ENCODE results near the gene METAP1D. TPM values are rescaled to one million over a fixed set of nuclear protein-coding genes. Genes with fewer than 3 reads are reported as not detected.

Gene METAP1D
- total RNA-seq, 1 experiment from 2014 or later = 5.2 TPM

DNA sequence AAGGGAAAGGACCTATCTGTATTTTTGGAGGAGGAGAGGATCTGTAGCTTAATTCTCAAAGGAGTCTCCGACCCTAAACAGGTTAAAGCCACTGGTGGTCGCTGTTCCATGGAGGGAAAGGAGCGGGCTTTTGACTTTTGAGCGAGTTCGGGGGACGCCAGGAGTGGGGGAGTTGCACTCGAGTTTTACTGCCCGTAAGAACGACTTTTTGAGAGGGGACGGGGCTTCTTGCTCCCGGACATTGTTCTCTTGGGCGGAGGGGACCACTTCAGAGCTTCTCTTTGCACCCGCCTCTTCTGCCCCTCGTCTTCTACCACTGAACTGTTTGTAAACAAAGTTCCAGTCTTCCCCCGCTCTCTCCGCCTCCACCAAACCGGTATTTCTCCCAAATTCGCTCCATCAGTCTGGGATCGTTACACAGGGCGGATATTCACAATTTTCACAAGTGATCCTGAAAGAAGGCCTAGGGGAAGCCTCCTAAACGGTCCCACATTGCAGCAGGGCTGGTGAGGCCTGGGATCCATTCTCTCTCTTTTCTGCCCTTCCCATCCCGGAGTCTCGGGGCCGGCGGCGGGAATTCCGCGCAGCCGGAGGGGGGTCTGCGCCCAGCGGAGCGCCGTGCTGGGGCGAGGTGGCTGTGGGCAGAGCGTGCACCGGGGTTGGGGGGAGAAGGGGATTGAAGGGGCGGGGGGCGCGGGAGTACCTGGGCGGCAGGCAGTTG, 96.3 kb downstream of the METAP1D start:
- H3K9me3 Mint-ChIP-seq = peaks cover 5 to 16% of the 10 kb centered on the region in 2 experiments; a peak in 3 of 5 replicates

More for the DNA sequence above, 96.3 kb downstream of the METAP1D start:
- Histone ChIP-seq H4K20me1 (ENCODE audit: control insufficient read depth, insufficient read depth, insufficient read length) (no peaks in the 10 kb centered on the region), H3K56ac (ENCODE audit: insufficient read length, low read depth, low read length) (no peak overlapping the region), H3K14ac (ENCODE audit: insufficient read depth, low read length) (no peak overlapping the region), H3K9ac (ENCODE audit: extremely low read depth, insufficient read length, low read length) (no peak overlapping the region), H2BK120ac (ENCODE audit: low read depth, low read length, poor library complexity, severe bottlenecking) (no peak overlapping the region), H4K8ac (replicated peaks; ENCODE audit: insufficient read length, low read depth, low read length) (no peak overlapping the region), H2BK15ac (ENCODE audit: low read depth, low read length) (no peak overlapping the region), H3K27ac (ENCODE audit: insufficient read length, low read depth, low read length) (no peak overlapping the region), H3K4me1 (ENCODE audit: insufficient read depth, low read length) (no peaks in the 10 kb centered on the region), H3K4ac (ENCODE audit: low read depth, low read length) (no peak overlapping the region), H4K91ac (ENCODE audit: insufficient read length, low read depth, low read length) (no peak overlapping the region), H3K9me3 (ENCODE audit: control insufficient read depth, low read depth, low read length) (no peaks in the 10 kb centered on the region), H3K23me2 (ENCODE audit: insufficient read length, low read depth, low read length, poor library complexity, severe bottlenecking) (peaks cover 22% of the 10 kb centered on the region), H2AK5ac (ENCODE audit: insufficient read length, low read length) (no peak overlapping the region), H3K23ac (ENCODE audit: insufficient read length, low read depth, low read length) (no peak overlapping the region), H3K18ac (ENCODE audit: insufficient read length, low read depth, low read length) (no peak overlapping the region), H3K27me3 (ENCODE audit: insufficient read depth, low read length) (peaks cover 89% of the 10 kb centered on the region), H3K79me1 (ENCODE audit: insufficient read depth, low read depth, low read length, poor library complexity, severe bottlenecking) (no peaks in the 10 kb centered on the region), H3T11ph (ENCODE audit: low read length) (no peak overlapping the region), H2BK12ac (ENCODE audit: insufficient read length, low read depth, low read length) (no peak overlapping the region), H2BK20ac (ENCODE audit: low read depth, low read length, poor library complexity, severe bottlenecking) (no peak overlapping the region), H2BK5ac (ENCODE audit: insufficient read length, low read length) (no peak overlapping the region), H3K4me2 (ENCODE audit: insufficient read depth, insufficient read length, low read length) (peak overlapping the region; percentile 89), H4K5ac (ENCODE audit: insufficient read length, low read depth, low read length) (no peak overlapping the region), H3K79me2 (ENCODE audit: insufficient read depth, low read length) (no peaks in the 10 kb centered on the region), H2AFZ (ENCODE audit: low read length) (no peak overlapping the region)
- Mint-ChIP-seq H3K4me3 (peak overlapping the region; percentile 50 to 84), H3K27me3 (ENCODE audit: low read depth) (peaks cover 100% of the 10 kb centered on the region), H3K4me1 (peaks cover 30 to 48% of the 10 kb centered on the region in 2 experiments), H3K36me3 (ENCODE audit: insufficient read depth in 1 of 3, low read depth in 3 of 3) (peaks cover 0 to 2% (median 1%) of the 10 kb centered on the region in 3 experiments; a peak in 4 of 7 replicates), H3K27ac (no peak overlapping the region)
- no CpG with 5 or more reads among the region's 40 CpGs for WGBS (ENCODE audit: extremely low coverage, insufficient read length, low lambda C conversion rate)
- TF ChIP-seq CTCF (conservative IDR thresholded peaks at IDR 0.05) = peak; percentile 47; the same call in 2 of the 3 replicates
- DNase-seq = no peak
